Central memory CD8-positive, alpha-beta T cell (primary cell): Measurements from ENCODE around the gene PRRX1.

Experiments used
- ATAC-seq: fragments of 150-1000 bp; cut with Tn5 transposase; replicated peaks from 2 replicates; pipeline ENCODE4 v1.10.0; 2022; ENCODE audit warnings: mild to moderate bottlenecking, moderate FRiP score, moderate number of reproducible peaks; ENCODE audit not compliant: poor library complexity, severe bottlenecking; ENCODE audit errors: extremely low read depth
- DNase-seq, 2 donors: peaks; one replicate each; pipeline ENCODE4 v3.0.0; 2021; ENCODE audit warnings: low spot score in 2 of 2
- H3K27ac Mint-ChIP-seq: one replicate; pipeline ENCODE4 v1.8.0; 2022; ENCODE audit warnings: low read depth, mild to moderate bottlenecking, moderate library complexity, mixed read lengths
- H3K27me3 Mint-ChIP-seq: one replicate; pipeline ENCODE4 v1.8.0; 2022; ENCODE audit warnings: mixed read lengths
- H3K36me3 Mint-ChIP-seq: one replicate; pipeline ENCODE4 v1.8.0; 2022; ENCODE audit warnings: mild to moderate bottlenecking, moderate library complexity, mixed read lengths; ENCODE audit not compliant: insufficient read depth
- H3K4me1 Mint-ChIP-seq: one replicate; pipeline ENCODE4 v1.8.0; 2022; ENCODE audit warnings: mixed read lengths
- H3K4me3 Mint-ChIP-seq: one replicate; pipeline ENCODE4 v1.8.0; 2022; ENCODE audit warnings: mild to moderate bottlenecking, moderate library complexity, mixed read lengths
- H3K9me3 Mint-ChIP-seq: one replicate; pipeline ENCODE4 v1.8.0; 2022; ENCODE audit warnings: mixed read lengths

PRRX1 gene

GRCh38 chr1:170685166-170685565 lies 21.2 kb downstream of the PRRX1 start:
- H3K27ac Mint-ChIP-seq = no peak overlapping the region
- peaks cover 76% of the 10 kb centered on the region for H3K27me3 Mint-ChIP-seq
- H3K4me1 Mint-ChIP-seq = no peaks in the 10 kb centered on the region
- ATAC-seq (no peak), DNase-seq (no peak)
- no peaks in the 10 kb centered on the region for H3K36me3 Mint-ChIP-seq
- H3K9me3 Mint-ChIP-seq = no peaks in the 10 kb centered on the region
- no peak overlapping the region for H3K4me3 Mint-ChIP-seq

GRCh38 chr1:170686291-170686690 lies 22.4 kb downstream of the PRRX1 start:
- no peaks in the 10 kb centered on the region for H3K4me1 Mint-ChIP-seq
- H3K4me3 Mint-ChIP-seq = no peak overlapping the region
- H3K36me3 Mint-ChIP-seq = no peaks in the 10 kb centered on the region
- no peaks in the 10 kb centered on the region for H3K9me3 Mint-ChIP-seq
- no peak for ATAC-seq
- H3K27ac Mint-ChIP-seq = no peak overlapping the region
- DNase-seq = no peak
- peaks cover 70% of the 10 kb centered on the region for H3K27me3 Mint-ChIP-seq

- ATAC-seq = no peak
- Mint-ChIP-seq H3K27ac (no peak overlapping the region), H3K4me3 (no peak overlapping the region), H3K4me1 (no peaks in the 10 kb centered on the region), H3K27me3 (peaks cover 71% of the 10 kb centered on the region), H3K36me3 (no peaks in the 10 kb centered on the region), H3K9me3 (no peaks in the 10 kb centered on the region)
- DNase-seq = no peak
Measured at GRCh38 chr1:170687621-170688020, 23.7 kb downstream of the PRRX1 start.

GRCh38 chr1:170691258-170691657 lies 27.3 kb downstream of the PRRX1 start:
- Mint-ChIP-seq H3K9me3 (no peaks in the 10 kb centered on the region), H3K36me3 (no peaks in the 10 kb centered on the region), H3K27ac (no peak overlapping the region), H3K4me3 (no peak overlapping the region), H3K27me3 (peaks cover 55% of the 10 kb centered on the region), H3K4me1 (no peaks in the 10 kb centered on the region)
- ATAC-seq (no peak), DNase-seq (no peak)

- Mint-ChIP-seq H3K27me3 (peaks cover 38% of the 10 kb centered on the region), H3K9me3 (no peaks in the 10 kb centered on the region), H3K27ac (no peak overlapping the region), H3K4me3 (no peak overlapping the region), H3K4me1 (no peaks in the 10 kb centered on the region), H3K36me3 (no peaks in the 10 kb centered on the region)
- no peak for ATAC-seq
- no peak for DNase-seq
Measured at GRCh38 chr1:170692866-170693575, 29.1 kb downstream of the PRRX1 start.

- DNase-seq (no peak), ATAC-seq (no peak)
- Mint-ChIP-seq H3K27me3 (peaks cover 51% of the 10 kb centered on the region), H3K36me3 (no peaks in the 10 kb centered on the region), H3K27ac (no peak overlapping the region), H3K4me3 (no peak overlapping the region), H3K4me1 (no peaks in the 10 kb centered on the region), H3K9me3 (no peaks in the 10 kb centered on the region)
Measured at GRCh38 chr1:170694172-170694926, 30.4 kb downstream of the PRRX1 start.

- ATAC-seq = no peak
- H3K36me3 Mint-ChIP-seq = no peaks in the 10 kb centered on the region
- H3K27me3 Mint-ChIP-seq = peaks cover 64% of the 10 kb centered on the region
- H3K27ac Mint-ChIP-seq = no peak overlapping the region
- DNase-seq = no peak
- no peaks in the 10 kb centered on the region for H3K9me3 Mint-ChIP-seq
- no peaks in the 10 kb centered on the region for H3K4me1 Mint-ChIP-seq
- H3K4me3 Mint-ChIP-seq = no peak overlapping the region
Measured at GRCh38 chr1:170695955-170696590, 32.1 kb downstream of the PRRX1 start.

GRCh38 chr1:170696591-170697290 lies 32.8 kb downstream of the PRRX1 start:
- Mint-ChIP-seq H3K27me3 (peaks cover 62% of the 10 kb centered on the region), H3K9me3 (no peaks in the 10 kb centered on the region), H3K27ac (no peak overlapping the region), H3K4me1 (no peaks in the 10 kb centered on the region), H3K36me3 (no peaks in the 10 kb centered on the region), H3K4me3 (no peak overlapping the region)
- no peak for DNase-seq
- ATAC-seq = no peak

GRCh38 chr1:170697316-170697715 lies 33.4 kb downstream of the PRRX1 start:
- ATAC-seq (no peak), DNase-seq (no peak)
- no peaks in the 10 kb centered on the region for H3K9me3 Mint-ChIP-seq
- H3K27me3 Mint-ChIP-seq = peaks cover 57% of the 10 kb centered on the region
- no peaks in the 10 kb centered on the region for H3K4me1 Mint-ChIP-seq
- no peak overlapping the region for H3K4me3 Mint-ChIP-seq
- H3K27ac Mint-ChIP-seq = no peak overlapping the region
- no peaks in the 10 kb centered on the region for H3K36me3 Mint-ChIP-seq

- no peak overlapping the region for H3K4me3 Mint-ChIP-seq
- no peak overlapping the region for H3K27ac Mint-ChIP-seq
- H3K27me3 Mint-ChIP-seq = peaks cover 46% of the 10 kb centered on the region
- no peak for ATAC-seq
- H3K36me3 Mint-ChIP-seq = no peaks in the 10 kb centered on the region
- no peak for DNase-seq
- no peaks in the 10 kb centered on the region for H3K4me1 Mint-ChIP-seq
- H3K9me3 Mint-ChIP-seq = no peaks in the 10 kb centered on the region
Measured at GRCh38 chr1:170698301-170699275, 34.7 kb downstream of the PRRX1 start.

- no peak for DNase-seq
- H3K27ac Mint-ChIP-seq = no peak overlapping the region
- H3K36me3 Mint-ChIP-seq = no peaks in the 10 kb centered on the region
- H3K4me3 Mint-ChIP-seq = no peak overlapping the region
- no peaks in the 10 kb centered on the region for H3K4me1 Mint-ChIP-seq
- H3K27me3 Mint-ChIP-seq = peaks cover 46% of the 10 kb centered on the region
- H3K9me3 Mint-ChIP-seq = no peaks in the 10 kb centered on the region
- no peak for ATAC-seq
Measured at GRCh38 chr1:170699696-170700095, 35.8 kb downstream of the PRRX1 start.
